GM18520 (cell line): Measurements from ENCODE around the gene PRELP.

Experiments used
- ATAC-seq: cut with Tn5 transposase; IDR thresholded peaks from one replicate; pipeline ENCODE4 v1.9.1; 2021; ENCODE audit not compliant: unreplicated experiment

The PRELP gene

GRCh38 chr1:203521074-203521794 is 45.6 kb downstream of the PRELP start:
- no peak for ATAC-seq

DNA sequence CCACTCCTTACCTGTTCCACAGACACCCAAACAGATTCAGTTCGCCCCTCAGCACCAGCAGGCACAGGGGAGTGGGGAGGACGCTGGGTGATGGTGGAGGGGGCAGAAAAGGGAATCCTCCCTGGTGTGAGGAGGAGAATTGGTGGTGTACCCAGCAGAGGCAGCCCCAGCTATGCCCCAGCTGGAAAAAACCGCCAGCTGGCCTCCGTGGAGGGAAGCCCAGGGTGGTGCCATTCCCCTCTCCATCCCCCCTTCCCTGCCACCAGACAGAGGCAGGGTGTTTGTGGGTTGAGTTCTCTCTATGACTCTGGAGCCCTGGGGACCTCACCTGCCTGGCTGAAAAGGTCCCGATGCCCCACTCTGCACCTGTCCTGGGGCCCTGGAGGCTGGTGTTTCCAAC is 46.2 kb downstream of the PRELP start:
- no peak for ATAC-seq

DNA sequence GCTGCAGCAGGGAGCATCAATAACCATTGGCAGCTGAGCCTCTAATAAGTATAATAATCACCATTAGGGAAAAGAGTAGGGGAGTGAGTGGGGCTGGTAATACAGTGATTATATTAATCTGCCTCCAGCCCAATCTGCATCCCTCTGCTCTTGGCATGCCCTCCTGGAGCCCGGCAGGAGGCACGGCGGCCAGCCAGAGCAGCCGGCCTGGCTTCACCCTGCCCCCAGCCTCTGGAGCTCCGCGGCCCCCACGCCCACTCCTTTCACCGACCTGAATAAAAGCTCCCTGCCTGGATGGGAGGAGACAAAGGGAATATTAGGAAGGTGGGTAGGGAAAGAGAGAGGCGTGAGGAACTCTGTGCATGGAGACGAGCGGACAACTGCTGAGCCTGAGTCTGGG is 46.6 kb downstream of the PRELP start:
- no peak for ATAC-seq

DNA sequence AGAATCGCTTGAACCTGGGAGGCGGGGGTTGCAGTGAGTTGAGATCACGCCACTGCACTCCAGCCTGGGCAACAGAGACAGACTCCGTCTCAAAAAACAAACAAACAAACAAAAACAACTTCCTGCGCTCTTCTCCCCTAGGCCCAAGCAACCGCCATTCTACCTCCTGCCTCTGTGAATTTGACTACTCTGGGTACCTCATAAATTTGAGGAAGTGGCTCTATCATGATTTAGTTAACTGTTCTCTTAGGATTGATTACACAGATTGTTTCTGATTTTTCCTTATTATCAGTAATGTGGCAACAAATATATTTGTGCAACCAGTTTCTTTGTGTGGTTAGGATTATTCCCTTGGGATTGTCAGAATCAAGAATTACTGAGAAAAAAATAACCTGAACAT is 48.1 kb downstream of the PRELP start:
- no peak for ATAC-seq

DNA sequence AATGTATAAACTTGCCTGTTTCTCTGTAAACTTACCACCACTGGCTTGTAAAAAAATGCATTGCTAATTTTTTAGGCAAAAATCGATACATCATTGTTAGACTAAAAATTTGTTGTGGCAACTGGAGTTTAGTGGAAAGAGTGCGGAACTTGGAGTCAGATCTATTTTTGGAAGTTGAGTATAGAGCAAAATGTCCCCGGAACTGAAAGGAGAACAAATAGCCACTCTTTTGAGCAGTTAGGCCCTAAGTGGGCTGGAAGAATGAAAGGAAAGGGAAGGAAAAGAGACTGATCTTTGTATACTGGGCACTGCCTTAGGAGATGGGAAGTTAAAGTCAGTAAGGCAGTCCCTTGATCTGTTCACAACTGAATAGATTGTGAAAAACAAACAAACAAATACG is 48.5 kb downstream of the PRELP start:
- no peak for ATAC-seq

DNA sequence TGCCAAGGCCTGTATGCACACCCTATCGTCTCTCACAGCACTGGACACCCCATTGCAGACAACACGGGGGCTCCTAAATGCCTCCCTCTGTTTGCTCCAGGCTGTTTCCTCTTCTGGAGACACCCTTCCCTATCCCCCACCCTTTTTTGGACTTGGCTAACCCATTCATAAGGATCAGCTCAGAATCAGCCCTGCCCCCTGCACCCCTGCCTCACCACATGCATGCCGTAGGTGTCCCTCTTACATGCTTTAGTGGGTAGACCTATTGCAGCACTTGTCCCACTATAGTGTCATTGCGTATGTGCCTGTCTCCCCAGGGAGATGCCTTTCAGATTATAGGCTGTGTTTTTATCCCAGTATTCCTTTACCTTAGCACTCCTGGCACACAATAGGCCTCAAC is 49.2 kb downstream of the PRELP start:
- no peak for ATAC-seq

GRCh38 chr1:203525685-203526084 is 50.1 kb downstream of the PRELP start:
- ATAC-seq = no peak

- no peak for ATAC-seq
Observed at GRCh38 chr1:203526130-203526529, 50.5 kb downstream of the PRELP start.

GRCh38 chr1:203526572-203526971 is 51.0 kb downstream of the PRELP start:
- ATAC-seq = no peak

DNA sequence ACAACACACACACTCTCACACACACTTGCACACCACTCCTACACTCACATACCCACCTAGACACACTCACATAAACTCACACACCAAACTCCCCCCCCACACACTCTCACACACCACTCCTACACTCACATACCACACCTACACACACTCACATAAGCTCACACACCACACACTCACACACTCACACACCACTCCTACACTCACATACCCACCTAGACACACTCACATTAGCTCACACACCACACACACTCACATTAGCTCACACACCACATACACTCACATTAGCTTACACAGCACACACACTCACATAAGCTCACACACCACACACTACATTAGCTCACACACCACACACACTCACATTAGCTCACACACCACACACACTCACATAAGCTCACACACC is 51.4 kb downstream of the PRELP start:
- no peak for ATAC-seq

GRCh38 chr1:203528063-203528462 is 52.5 kb downstream of the PRELP start:
- no peak for ATAC-seq

DNA sequence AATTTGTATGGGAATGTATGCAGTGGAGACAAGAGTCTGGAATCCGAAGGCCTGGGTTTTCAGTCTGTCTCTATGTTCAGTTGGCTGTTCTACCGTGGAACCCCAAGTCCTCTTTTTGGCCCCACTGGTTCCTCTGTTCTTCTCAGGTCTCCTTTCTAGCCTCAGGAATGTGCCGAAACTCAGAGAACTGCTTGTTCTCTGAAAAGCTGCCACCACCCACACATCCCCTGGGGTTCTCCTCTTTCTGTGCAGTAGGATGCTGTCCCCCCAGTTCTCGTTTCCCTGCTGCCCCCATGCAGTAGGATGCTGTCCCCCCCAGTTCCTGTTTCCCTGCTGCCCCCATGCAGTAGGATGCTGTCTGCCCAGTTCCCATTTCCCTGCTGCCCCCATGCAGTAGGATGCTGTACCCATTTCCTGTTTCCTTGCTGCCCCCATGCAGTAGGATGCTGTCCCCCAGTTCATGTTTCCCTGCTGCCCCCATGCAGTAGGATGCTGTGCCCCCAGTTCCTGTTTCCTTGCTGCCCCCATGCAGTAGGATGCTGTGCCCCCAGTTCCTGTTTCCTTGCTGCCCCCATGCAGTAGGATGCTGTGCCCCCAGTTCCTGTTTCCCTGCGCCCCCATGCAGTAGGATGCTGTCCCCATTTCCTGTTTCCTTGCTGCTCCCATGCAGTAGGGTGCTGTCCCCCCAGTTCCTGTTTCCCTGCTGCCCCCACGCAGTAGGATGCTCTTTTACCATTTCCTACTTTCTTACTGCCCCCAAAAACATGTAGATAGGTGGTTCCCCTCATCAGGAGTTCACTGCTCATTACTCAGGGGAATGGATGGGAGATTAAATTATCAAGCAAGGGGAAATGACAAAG is 53.6 kb downstream of the PRELP start:
- no peak for ATAC-seq

GRCh38 chr1:203531063-203531462 is 55.5 kb downstream of the PRELP start:
- no peak for ATAC-seq

DNA sequence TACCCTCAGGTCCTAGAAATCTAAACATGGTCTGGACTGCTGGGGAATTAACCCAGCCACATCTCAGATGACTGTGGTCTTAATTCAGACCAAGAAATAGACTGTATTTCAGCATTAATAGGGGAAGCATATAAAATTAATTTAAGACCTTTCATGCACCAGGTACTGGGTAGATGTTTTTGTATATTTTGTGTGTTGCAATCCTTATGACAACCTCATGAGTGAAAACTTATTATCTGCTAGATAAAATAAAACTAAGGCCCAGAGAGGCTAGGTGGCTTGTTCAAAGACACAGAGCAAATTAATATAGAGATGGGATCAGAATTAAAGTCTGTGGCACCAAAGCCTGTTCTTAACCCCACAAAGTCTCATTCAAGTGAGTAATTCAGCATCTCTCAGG is 58.4 kb downstream of the PRELP start:
- ATAC-seq = no peak

- no peak for ATAC-seq
Observed at GRCh38 chr1:203534526-203534925, 58.9 kb downstream of the PRELP start.

DNA sequence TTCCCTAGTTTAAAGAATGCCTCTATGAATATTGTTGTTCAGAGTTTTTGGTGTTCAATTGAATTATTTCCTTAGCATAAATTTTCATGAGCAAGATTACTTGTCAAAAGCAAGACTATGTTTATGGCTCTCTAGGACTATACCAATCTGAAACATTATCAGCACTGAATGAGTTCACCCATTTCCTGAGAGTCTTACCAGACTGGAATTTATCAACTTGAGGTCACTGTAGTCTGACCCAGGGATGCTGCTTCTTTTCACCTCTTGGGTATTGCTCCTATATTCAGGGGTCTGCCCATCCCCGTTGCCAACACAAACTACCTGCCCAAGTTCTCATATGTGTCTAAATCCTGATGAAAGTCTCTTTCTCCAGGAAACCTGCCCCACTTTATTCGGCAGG is 61.0 kb downstream of the PRELP start:
- ATAC-seq = no peak

DNA sequence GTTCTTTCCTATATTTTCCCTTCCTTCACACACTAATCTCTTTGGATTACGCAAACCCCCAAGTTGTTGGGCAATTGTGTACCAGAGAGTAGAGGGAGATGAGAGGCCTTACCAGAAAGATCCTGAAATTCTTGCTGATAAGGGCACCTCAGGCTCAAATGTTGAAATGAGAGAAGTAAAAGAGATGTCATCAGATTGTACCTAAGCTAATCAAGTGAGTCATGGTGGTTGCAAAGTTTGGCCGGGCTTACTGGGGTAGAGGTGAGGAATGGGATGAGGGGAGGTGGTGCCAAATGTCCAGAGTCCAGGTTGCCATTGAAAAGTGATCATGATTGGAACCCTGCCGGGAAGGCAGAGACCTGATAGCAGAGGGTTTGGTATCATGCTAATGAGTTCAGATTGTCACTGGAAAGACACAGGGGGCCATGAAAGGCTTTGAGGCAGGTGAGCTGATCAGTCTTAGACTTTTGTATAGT is 61.4 kb downstream of the PRELP start:
- no peak for ATAC-seq

- no peak for ATAC-seq
Observed at GRCh38 chr1:203537806-203538464, 62.3 kb downstream of the PRELP start.

DNA sequence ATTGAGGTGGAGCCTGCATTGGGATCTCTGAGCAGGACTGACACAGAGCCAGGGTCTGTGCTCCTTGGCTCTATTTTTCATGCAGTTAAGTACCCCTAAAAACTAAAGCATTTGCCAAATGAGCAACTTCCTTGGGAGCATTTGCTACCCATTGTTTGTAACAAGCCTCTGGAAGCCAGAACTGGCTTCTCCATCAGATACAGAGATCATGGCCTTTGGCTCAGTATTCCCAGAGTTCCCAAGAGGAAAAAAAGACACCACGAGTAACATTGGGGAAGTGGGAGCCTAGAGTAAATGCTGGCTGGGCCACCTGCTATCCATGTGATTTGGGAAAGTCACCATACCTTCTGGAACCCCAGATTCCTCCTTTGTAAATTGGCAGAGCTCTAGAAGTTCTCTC is 63.1 kb downstream of the PRELP start:
- ATAC-seq = no peak

DNA sequence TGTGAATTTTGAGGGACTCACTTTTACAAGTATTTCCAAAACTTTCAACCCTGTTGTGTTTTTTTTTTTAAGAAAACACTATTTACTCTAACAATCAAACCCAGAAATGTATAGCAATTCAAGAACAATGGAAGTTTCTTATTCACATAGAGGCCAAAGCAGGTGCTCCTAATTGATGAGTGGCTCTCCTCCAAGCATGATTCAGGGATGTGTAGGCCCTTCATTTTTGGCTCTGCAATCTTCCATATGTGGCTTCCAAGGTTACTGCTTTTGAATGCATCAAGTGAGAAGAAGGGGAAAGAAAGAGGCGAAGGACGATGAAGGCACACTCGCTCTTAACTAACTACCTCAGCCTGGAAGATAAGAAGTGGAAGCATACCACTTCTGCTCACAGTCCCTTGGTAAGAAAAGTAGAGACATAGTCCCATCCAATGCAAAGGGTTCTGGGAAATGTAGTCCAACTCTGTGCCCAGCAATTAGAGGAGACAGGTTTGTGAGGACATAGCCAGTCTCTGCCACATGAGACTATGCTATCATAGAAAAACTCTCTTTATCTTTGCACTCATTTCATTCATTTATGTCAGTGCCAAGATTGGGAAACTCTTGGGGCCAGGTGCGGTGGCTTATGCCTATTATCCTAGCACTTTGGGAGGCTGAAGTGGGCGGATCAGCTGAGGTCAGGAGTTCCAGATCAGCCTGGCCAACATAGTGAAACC is 64.4 kb downstream of the PRELP start:
- no peak for ATAC-seq
